ENCODE results near the gene GIT2. TPM values are rescaled to one million over a fixed set of nuclear protein-coding genes. Genes with fewer than 3 reads are reported as not detected.

Gene GIT2
- total and polyA plus RNA-seq, 2 of the 8 experiments (the other 6 are each of a cell fraction or from before 2014, with no cell fraction given), result 9.6 to 20.7 TPM

DNA sequence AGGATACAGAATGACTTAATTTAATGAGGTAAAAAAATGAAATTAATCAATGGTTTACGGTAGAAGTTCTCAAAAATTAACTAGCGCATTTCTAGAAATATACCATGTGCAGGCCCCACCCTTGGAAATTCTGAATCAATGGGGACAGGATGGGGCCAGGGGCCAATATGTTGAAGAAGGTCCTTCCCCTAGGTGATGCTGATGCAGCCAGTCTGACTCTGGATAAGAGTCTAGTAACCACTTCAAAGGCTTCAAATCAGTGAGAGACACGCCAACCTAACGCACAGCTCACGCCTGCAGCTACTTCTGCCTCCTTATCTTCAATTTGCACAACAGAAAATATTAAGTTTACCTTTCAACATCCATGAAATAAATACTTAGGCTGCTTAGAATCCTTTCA lies 14.9 kb downstream of the GIT2 start:
- Histone ChIP-seq H4K20me1 (replicated peaks in 1 of 2; ENCODE audit: control insufficient read depth in 1 of 2, insufficient read depth in 2 of 2, low read length in 2 of 2) (no peaks in the 10 kb centered on the region), H2BK5ac (ENCODE audit: low read depth, low read length) (no peak overlapping the region), H3K79me2 (ENCODE audit: control insufficient read depth in 1 of 2, insufficient read depth in 2 of 2, low read length in 2 of 2) (no peaks in the 10 kb centered on the region), H4K5ac (ENCODE audit: insufficient read length, low read depth, low read length) (no peak overlapping the region), H3K23me2 (ENCODE audit: low read depth, low read length) (no peaks in the 10 kb centered on the region), H3K27ac (ENCODE audit: low read depth, low read length) (no peak overlapping the region), H3K4ac (replicated peaks; ENCODE audit: insufficient read length, low read depth, low read length) (no peak overlapping the region), H4K8ac (ENCODE audit: extremely low read depth, insufficient read depth, low read length) (no peak overlapping the region), H2AK5ac (ENCODE audit: low read depth, low read length) (no peak overlapping the region), H3K56ac (replicated peaks; ENCODE audit: insufficient read length, low read depth, low read length) (no peak overlapping the region), H3K14ac (ENCODE audit: insufficient read length) (no peak overlapping the region), H3K18ac (ENCODE audit: extremely low read depth, low read length) (no peak overlapping the region), H3K4me3 (ENCODE audit: extremely low read depth in 1 of 4, insufficient read depth in 2 of 4, low read depth in 3 of 4, low read length in 4 of 4) (no peak overlapping the region), H3K9me3 (ENCODE audit: insufficient read depth in 2 of 2, low read depth in 1 of 2, low read length in 1 of 2) (no peaks in the 10 kb centered on the region), H3K27me3 (replicated peaks in 1 of 4; ENCODE audit: control insufficient read depth in 3 of 4, extremely low read depth in 1 of 4, insufficient read depth in 3 of 4, low read length in 3 of 4) (no peaks in the 10 kb centered on the region), H2AFZ (ENCODE audit: low read length) (no peak overlapping the region), H3K79me1 (ENCODE audit: low read depth, low read length) (no peaks in the 10 kb centered on the region), H2BK20ac (ENCODE audit: low read length) (no peak overlapping the region), H4K91ac (replicated peaks; ENCODE audit: insufficient read length, low read length) (no peak overlapping the region), H2BK120ac (replicated peaks; ENCODE audit: low read depth, low read length) (no peak overlapping the region), H3K4me2 (ENCODE audit: insufficient read depth in 1 of 2, low read depth in 2 of 2, low read length in 2 of 2) (no peak overlapping the region), H3K23ac (ENCODE audit: insufficient read length) (no peak overlapping the region), H2BK15ac (ENCODE audit: low read length) (no peak overlapping the region), H3K36me3 (ENCODE audit: control insufficient read depth in 2 of 4, insufficient read depth in 4 of 4, low read length in 3 of 4) (peaks cover 2 to 33% (median 13%) of the 10 kb centered on the region in 4 experiments; a peak in 6 of 8 replicates), H3K4me1 (replicated peaks in 1 of 4; ENCODE audit: control insufficient read depth in 3 of 4, insufficient read depth in 4 of 4, low read length in 3 of 4) (no peaks in the 10 kb centered on the region), H2BK12ac (ENCODE audit: low read depth, low read length) (no peak overlapping the region), H3K9ac (replicated peaks in 1 of 4; ENCODE audit: extremely low read depth in 1 of 4, low read depth in 3 of 4, low read length in 3 of 4) (no peak overlapping the region)
- 99% methylated on average over 5 of the region's 5 CpGs; no CpG with 5 or more reads in 1 of the 2 experiments for WGBS, 2 experiments (ENCODE audit: extremely low coverage in 1 of 2, insufficient coverage in 1 of 2, insufficient read length in 1 of 2, insufficient replicate concordance in 2 of 2, low coverage in 1 of 2, low lambda C conversion rate in 2 of 2, missing lambda C conversion rate in 1 of 2)
- no peak for FAIRE-seq
- no peak for DNase-seq (ENCODE audit: low read depth in 1 of 2, low spot score in 2 of 2)
- TF ChIP-seq RFX5 (IDR thresholded peaks at IDR 0.05; ENCODE audit: borderline replicate concordance, low read depth, low read length), result no peak
- TF ChIP-seq PHF8 (conservative IDR thresholded peaks at IDR 0.05; ENCODE audit: low read depth, low read length), result no peak
- TF ChIP-seq SUZ12 (IDR thresholded peaks at IDR 0.05; ENCODE audit: low read length), result no peak
- TF ChIP-seq HDAC2 (IDR thresholded peaks at IDR 0.05; ENCODE audit: borderline replicate concordance in 1 of 2, low read depth in 2 of 2, low read length in 2 of 2), result no peak
- no peak for TF ChIP-seq BACH1 (IDR thresholded peaks at IDR 0.05; ENCODE audit: low read length)
- TF ChIP-seq CEBPB (IDR thresholded peaks at IDR 0.05; ENCODE audit: low read depth, low read length), result no peak
- CTCF ChIA-PET (ENCODE audit: partially characterized antibody), result interaction anchor here (1.5 kb wide), 1 partner anchor 14 kb away, joined by 4 read pairs; no protein-coding TSS in a partner anchor
- POLR2A ChIA-PET (ENCODE audit: partially characterized antibody), result interaction anchor here (1.8 kb wide), 1 partner anchor 17 kb away, joined by 4 read pairs; no protein-coding TSS in a partner anchor
